DOHH2 (cell line): ENCODE measurements around the gene MTFR1L.

Experiments used
- EZH2phosphoT487 ChIP-seq: fragments of 200-600 bp; sonication (generic); IDR thresholded peaks from 2 replicates; pipeline ENCODE4 v1.6.1; 2017; ENCODE audit warnings: borderline replicate concordance, mild to moderate bottlenecking, antibody characterized with exemption, low read length, moderate library complexity, mixed read lengths
- TF ChIP-seq, protein P1 (sequence below): fragments of 200-600 bp; sonication (generic); IDR thresholded peaks from one replicate; pipeline ENCODE4 v1.5.1; 2014; ENCODE audit warnings: antibody characterized with exemption, mild to moderate bottlenecking, low read depth, low read length; ENCODE audit not compliant: poor library complexity, severe bottlenecking

DNA sequence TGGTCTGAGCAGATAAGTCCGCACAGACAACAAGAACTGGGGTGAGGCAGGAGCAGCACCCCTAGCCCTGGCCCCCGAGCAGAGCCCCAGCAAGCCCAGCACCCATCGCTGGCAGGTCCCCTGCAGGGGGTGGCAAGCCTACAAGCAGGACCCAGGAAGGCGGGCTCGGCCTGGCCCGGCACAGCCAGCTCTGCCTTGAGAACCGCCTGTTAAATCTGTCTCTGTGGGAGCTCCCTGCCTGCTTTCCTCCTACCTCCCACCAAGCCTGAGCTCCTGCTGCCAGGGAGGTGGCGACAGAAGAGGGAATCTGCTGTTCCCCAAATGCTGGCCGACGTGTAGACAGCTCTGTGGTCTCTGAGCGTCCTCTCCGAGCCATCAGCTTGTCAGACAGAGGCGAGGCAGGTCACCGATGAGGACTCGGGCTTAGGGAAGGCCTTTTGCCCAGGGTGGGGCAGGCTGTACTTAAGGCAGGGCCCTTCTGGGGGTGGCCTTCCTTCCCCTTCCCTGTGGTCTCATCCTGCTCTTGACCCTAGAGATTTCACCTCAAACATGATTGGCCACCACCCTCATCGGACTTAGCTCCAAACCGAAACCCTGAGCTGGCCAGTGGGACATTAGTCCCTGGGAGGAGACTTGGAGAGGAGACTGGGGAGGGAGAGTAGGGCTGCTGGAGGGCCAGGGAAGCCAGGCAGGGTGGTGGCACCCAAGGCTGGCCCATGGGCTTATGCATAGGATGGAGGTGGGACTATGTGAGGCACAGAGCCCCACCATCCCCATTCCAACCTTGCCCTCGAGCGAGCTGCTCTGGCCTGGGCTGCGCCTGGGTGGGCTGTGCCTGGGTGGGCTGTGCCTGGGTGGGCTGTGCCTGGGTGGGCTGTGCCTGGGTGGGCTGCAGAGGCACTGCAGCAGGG is 12.0 kb upstream of the MTFR1L start:
- TF ChIP-seq, protein P1, sequence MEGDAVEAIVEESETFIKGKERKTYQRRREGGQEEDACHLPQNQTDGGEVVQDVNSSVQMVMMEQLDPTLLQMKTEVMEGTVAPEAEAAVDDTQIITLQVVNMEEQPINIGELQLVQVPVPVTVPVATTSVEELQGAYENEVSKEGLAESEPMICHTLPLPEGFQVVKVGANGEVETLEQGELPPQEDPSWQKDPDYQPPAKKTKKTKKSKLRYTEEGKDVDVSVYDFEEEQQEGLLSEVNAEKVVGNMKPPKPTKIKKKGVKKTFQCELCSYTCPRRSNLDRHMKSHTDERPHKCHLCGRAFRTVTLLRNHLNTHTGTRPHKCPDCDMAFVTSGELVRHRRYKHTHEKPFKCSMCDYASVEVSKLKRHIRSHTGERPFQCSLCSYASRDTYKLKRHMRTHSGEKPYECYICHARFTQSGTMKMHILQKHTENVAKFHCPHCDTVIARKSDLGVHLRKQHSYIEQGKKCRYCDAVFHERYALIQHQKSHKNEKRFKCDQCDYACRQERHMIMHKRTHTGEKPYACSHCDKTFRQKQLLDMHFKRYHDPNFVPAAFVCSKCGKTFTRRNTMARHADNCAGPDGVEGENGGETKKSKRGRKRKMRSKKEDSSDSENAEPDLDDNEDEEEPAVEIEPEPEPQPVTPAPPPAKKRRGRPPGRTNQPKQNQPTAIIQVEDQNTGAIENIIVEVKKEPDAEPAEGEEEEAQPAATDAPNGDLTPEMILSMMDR: no peak
- TF ChIP-seq EZH2phosphoT487: no peak
